Fibroblast of lung (primary cell): ENCODE data around the gene TEX19. TPM values are rescaled to one million over a fixed set of nuclear protein-coding genes. Genes with fewer than 3 reads are reported as not detected.

Experiments used
- DNase-seq, 2 donors: peaks; one replicate each; pipeline versions ENCODE4 v3.0.0 to v3.0.0-alpha.2; 2010; ENCODE audit warnings: low read depth in 2 of 2
- H2AFZ ChIP-seq: 2 replicates; pipeline ENCODE4 v1.5.1; 2012; ENCODE audit warnings: low read length, control low read depth, inconsistent platforms
- H3K27ac ChIP-seq: 2 replicates; pipeline ENCODE4 v1.5.1; 2011; ENCODE audit warnings: low read length, control low read depth; ENCODE audit not compliant: insufficient read depth
- H3K27me3 ChIP-seq: 2 replicates; pipeline ENCODE4 v1.5.1; 2011; ENCODE audit warnings: mild to moderate bottlenecking, low read length; ENCODE audit not compliant: control insufficient read depth, insufficient read depth
- H3K36me3 ChIP-seq: 2 replicates; pipeline ENCODE4 v1.5.1; 2011; ENCODE audit warnings: low read length; ENCODE audit not compliant: control insufficient read depth, insufficient read depth
- H3K4me1 ChIP-seq: 2 replicates; pipeline ENCODE4 v1.5.1; 2011; ENCODE audit warnings: low read length; ENCODE audit not compliant: control insufficient read depth, insufficient read depth; ENCODE audit errors: extremely low read depth
- H3K4me2 ChIP-seq: 2 replicates; pipeline ENCODE4 v1.5.1; 2011; ENCODE audit warnings: low read length, control low read depth; ENCODE audit not compliant: insufficient read depth; ENCODE audit errors: extremely low read depth
- H3K4me3 ChIP-seq, 4 experiments: fragments of 200-600 bp in 1 of 4; sonication (generic) in 1 of 4; replicated peaks in 1 of 4; 2 replicates each; pipeline ENCODE4 v1.5.1; 2011 to 2016; ENCODE audit warnings: low read length in 4 of 4, low read depth in 3 of 4, mild to moderate bottlenecking in 3 of 4, control low read depth in 2 of 4, inconsistent platforms in 1 of 4, mixed read lengths in 1 of 4; ENCODE audit not compliant: insufficient read depth in 1 of 4; ENCODE audit errors: control extremely low read depth in 1 of 4
- H3K79me2 ChIP-seq: 2 replicates; pipeline ENCODE4 v1.5.1; 2012; ENCODE audit warnings: mild to moderate bottlenecking, low read length, inconsistent platforms; ENCODE audit not compliant: control insufficient read depth, insufficient read depth
- H3K9ac ChIP-seq: 2 replicates; pipeline ENCODE4 v1.5.1; 2011; ENCODE audit warnings: mild to moderate bottlenecking, low read length, control low read depth; ENCODE audit not compliant: insufficient read depth
- H3K9me3 ChIP-seq: 2 replicates; pipeline ENCODE4 v1.5.1; 2012; ENCODE audit warnings: low read depth, low read length; ENCODE audit not compliant: control insufficient read depth, insufficient read depth
- H4K20me1 ChIP-seq: 2 replicates; pipeline ENCODE4 v1.5.1; 2011; ENCODE audit warnings: low read length; ENCODE audit not compliant: control insufficient read depth, insufficient read depth; ENCODE audit errors: extremely low read depth
- EZH2 ChIP-seq: IDR thresholded peaks from 2 replicates; pipeline ENCODE4 v1.5.1; 2012; ENCODE audit warnings: low read length, control low read depth, mild to moderate bottlenecking; ENCODE audit errors: missing control alignments
- polyA plus RNA-seq, 2 donors: library from polyadenylated mRNA; depleted of rRNA in 1 of 2; stranded (reverse) in 1 of 2; unstranded in 1 of 2; fragments of >200 nt; gene quantifications; 2 replicates each; pipeline ENCODE4 v1.2.1, GENCODE V29; 2011 to 2012; ENCODE audit warnings: missing spikeins in 1 of 2
- total RNA-seq: library from RNA; depleted of rRNA; stranded (reverse); fragments of >200 nt; gene quantifications from 2 replicates; pipeline ENCODE4 v1.2.1, GENCODE V29; 2014
- TF ChIP-seq, protein P1 (sequence below), 2 donors: IDR thresholded peaks in 1 of 2; conservative IDR thresholded peaks in 1 of 2; 1 replicate in 1 of 2; 2 replicates in 1 of 2; pipeline ENCODE4 v1.5.1; 2011 to 2012; ENCODE audit warnings: low read length in 2 of 2, control low read depth in 1 of 2, inconsistent platforms in 1 of 2, low read depth in 1 of 2, mild to moderate bottlenecking in 1 of 2

The TEX19 gene
- total and polyA plus RNA-seq, 2 donors (not counting 1 experiment from before 2014, with no cell fraction given) = 0.05 to 0.17 TPM

DNA sequence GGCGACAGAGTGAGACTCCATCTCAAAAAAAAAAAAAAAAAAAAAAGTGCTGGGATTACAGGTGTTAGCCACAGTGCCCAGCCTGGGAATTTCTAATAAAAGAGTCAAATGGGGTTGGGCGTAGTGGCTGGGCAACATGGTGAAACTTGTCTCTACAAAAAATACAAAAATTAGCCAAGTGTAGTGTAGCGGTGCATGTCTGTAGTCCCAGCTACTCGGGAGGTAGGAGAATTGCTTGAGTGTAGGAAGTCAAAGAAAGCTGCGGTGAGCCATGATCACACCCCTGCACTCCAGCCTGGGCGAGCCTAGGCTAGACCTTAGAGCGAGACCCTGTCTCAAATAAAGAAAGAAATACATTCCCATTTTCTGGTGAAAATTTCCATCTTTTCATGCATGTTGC lies 10.2 kb downstream of the TEX19 start:
- Histone ChIP-seq H3K36me3 (no peaks in the 10 kb centered on the region), H3K27me3 (peaks cover 28% of the 10 kb centered on the region), H2AFZ (no peak overlapping the region), H3K4me3 (no peak overlapping the region), H3K4me1 (no peaks in the 10 kb centered on the region), H3K9ac (no peak overlapping the region), H3K4me2 (no peak overlapping the region), H3K79me2 (no peaks in the 10 kb centered on the region), H3K27ac (no peak overlapping the region), H4K20me1 (no peaks in the 10 kb centered on the region), H3K9me3 (no peaks in the 10 kb centered on the region)
- DNase-seq = no peak
- no peak for TF ChIP-seq EZH2
- TF ChIP-seq, protein P1, sequence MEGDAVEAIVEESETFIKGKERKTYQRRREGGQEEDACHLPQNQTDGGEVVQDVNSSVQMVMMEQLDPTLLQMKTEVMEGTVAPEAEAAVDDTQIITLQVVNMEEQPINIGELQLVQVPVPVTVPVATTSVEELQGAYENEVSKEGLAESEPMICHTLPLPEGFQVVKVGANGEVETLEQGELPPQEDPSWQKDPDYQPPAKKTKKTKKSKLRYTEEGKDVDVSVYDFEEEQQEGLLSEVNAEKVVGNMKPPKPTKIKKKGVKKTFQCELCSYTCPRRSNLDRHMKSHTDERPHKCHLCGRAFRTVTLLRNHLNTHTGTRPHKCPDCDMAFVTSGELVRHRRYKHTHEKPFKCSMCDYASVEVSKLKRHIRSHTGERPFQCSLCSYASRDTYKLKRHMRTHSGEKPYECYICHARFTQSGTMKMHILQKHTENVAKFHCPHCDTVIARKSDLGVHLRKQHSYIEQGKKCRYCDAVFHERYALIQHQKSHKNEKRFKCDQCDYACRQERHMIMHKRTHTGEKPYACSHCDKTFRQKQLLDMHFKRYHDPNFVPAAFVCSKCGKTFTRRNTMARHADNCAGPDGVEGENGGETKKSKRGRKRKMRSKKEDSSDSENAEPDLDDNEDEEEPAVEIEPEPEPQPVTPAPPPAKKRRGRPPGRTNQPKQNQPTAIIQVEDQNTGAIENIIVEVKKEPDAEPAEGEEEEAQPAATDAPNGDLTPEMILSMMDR (conservative IDR thresholded peaks at IDR 0.05 in 1 of 2, IDR thresholded peaks at IDR 0.05 in 1 of 2; ENCODE audit: low read depth in 1 of 2, low read length in 2 of 2) = no peak

DNA sequence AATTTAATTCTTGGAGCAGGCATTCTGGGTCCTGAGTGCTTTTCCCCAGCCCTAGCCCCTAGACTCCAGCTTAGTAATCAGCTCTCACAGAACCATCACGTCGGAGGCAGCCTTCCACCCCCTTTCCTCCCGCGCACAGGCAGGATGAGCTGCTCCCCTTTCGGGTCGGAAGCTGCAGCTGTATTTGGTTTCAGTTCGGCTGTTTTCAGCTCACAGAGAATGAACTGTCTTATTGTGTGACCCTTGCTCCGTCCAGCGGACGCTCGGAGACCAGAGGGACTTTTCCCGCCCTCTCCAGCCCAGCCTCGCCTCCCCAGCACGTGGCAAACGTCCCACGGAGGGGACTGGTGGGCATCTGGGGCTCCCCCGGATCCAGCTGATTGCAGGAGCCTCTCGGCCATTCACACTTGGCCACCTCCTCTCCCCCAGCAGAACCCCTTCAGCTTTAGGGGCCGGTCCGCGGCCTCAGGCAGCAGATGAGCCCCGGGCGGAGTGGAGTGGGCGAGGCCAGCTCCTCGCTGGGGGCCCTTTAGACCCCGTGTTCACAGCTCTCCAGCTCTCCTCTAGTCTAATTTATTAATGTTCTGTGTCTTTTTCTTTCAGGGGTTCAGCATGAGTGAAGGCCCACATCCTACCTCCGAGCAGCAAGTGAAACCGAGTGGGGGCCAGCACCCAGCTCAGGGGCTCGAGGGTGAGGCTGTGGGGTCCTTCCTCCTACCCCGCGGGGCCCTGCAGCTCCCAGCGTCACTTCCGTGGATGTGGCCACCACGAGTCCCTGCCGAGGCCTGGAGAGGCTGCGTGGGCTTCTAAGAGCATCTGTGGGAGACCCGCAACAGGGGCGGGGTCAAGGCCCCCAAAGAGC lies 11.7 kb downstream of the TEX19 start:
- no peaks in the 10 kb centered on the region for H3K4me1 ChIP-seq
- peak overlapping the region; percentile 7 to 44 (median 37) for H3K4me3 ChIP-seq
- no peaks in the 10 kb centered on the region for H4K20me1 ChIP-seq
- DNase-seq = peak in 1 of 2 donors; percentile 17
- H3K4me2 ChIP-seq = peak overlapping the region; percentile 75
- H3K9me3 ChIP-seq = no peaks in the 10 kb centered on the region
- H3K27ac ChIP-seq = no peak overlapping the region
- peaks cover 39% of the 10 kb centered on the region for H3K27me3 ChIP-seq
- TF ChIP-seq, protein P1 (conservative IDR thresholded peaks at IDR 0.05 in 1 of 2, IDR thresholded peaks at IDR 0.05 in 1 of 2; ENCODE audit: low read depth in 1 of 2, low read length in 2 of 2) = no peak
- peak; percentile 75 for TF ChIP-seq EZH2
- no peaks in the 10 kb centered on the region for H3K36me3 ChIP-seq
- H3K79me2 ChIP-seq = no peaks in the 10 kb centered on the region
- peak overlapping the region; percentile 53 for H2AFZ ChIP-seq
- no peak overlapping the region for H3K9ac ChIP-seq

DNA sequence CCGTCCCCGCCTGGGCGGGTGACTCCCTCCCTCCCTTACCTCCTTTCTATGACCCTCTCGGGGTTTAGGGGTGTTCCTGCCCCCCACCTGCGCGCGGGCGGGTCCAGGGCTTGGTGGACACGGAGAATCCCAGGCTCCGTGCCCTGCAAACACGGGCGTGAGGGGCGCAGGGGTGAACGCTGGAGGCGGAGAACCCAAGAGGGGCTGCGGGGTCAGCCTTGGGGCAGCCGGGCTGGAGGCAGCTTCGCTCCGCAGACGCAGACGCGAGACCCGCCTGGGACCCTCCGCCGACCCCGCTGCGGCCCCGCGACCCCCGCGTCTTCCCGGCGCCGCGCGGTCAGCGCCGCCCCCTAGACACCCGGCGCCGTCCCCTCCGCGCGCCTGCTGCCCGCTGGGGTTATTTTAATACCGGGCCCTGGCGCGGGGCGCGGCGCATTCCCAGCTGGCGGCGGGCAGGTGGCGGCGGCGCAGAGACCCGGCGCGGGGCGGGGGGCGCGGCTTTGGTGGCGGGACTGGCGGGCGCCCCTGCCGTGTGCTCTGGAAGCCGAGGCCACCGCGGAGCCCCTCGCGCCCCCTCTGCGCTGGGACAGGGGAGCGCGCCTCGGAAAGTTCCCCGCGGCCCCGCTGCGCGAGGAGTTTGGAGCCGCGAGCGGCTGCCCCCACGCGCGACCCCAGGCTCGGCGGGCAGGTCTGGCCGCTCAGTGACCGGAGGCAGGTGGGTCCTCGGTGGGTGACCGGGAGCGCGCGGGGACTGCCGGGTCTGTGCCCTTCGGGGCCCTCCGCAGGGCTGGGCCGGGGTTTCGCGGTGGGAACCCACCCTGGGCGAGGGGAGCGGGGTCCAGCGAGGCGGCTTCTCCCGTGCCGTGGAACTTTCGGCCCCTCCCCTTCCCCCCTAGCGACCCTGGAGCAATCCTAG lies 12.5 kb downstream of the TEX19 start, which contains the start of gene UTS2R:
TSS of gene UTS2R (plus strand) at position 433 of the 916 bp plus-strand sequence. CDS start 2,560 bp downstream, outside the sequence.
- Histone ChIP-seq H3K27ac (no peak within 1 kb of the TSS), H2AFZ (peak within 1 kb of the TSS; percentile 53), H3K9me3 (no peaks in the 10 kb centered on the region), H4K20me1 (no peaks in the 10 kb centered on the region), H3K27me3 (peaks cover 42% of the 10 kb centered on the region), H3K9ac (no peak within 1 kb of the TSS), H3K79me2 (no peaks in the 10 kb centered on the region), H3K4me2 (peak within 1 kb of the TSS; percentile 75), H3K4me3 (peak within 1 kb of the TSS; percentile 7 to 44 (median 37)), H3K4me1 (no peaks in the 10 kb centered on the region), H3K36me3 (no peaks in the 10 kb centered on the region)
- no peak for DNase-seq
- TF ChIP-seq, protein P1 (conservative IDR thresholded peaks at IDR 0.05 in 1 of 2, IDR thresholded peaks at IDR 0.05 in 1 of 2; ENCODE audit: low read depth in 1 of 2, low read length in 2 of 2) = no peak
- peak; percentile 64 for TF ChIP-seq EZH2
